ENCODE measurements around the gene PRKD2.

GRCh38 chr19:46737298-46737654 lies 20.4 kb upstream of the PRKD2 start:
- no peak for TF ChIP-seq SIN3A (IDR thresholded peaks at IDR 0.05; ENCODE audit: borderline replicate concordance, insufficient read depth, low read length)
- no peak for TF ChIP-seq FOXP2 (optimal IDR thresholded peaks at IDR 0.05; ENCODE audit: borderline replicate concordance, extremely low read depth, extremely low read length, insufficient read depth)
- no peak; the same call in 1 of the 2 replicates for TF ChIP-seq POLR2AphosphoS5 (IDR thresholded peaks at IDR 0.05; ENCODE audit: low read depth, low read length)

All from PFSK-1 (cell line).